MM.1S (cell line): ENCODE measurements around the gene SEPTIN2.

ENCODE experiments used
- DNase-seq: peaks from one replicate; pipeline ENCODE4 v3.0.0-alpha.2; 2015
- H2AFZ ChIP-seq: fragments of 300-600 bp; sonication (generic); 2 replicates; pipeline ENCODE4 v1.6.0; 2016; ENCODE audit warnings: antibody characterized with exemption, low read length
- H3F3A ChIP-seq: fragments of 300-600 bp; sonication (generic); 2 replicates; pipeline ENCODE4 v1.6.1; 2016; ENCODE audit warnings: mild to moderate bottlenecking, antibody characterized with exemption, low read length, moderate library complexity, mixed read lengths; ENCODE audit not compliant: insufficient read depth
- H3K27ac ChIP-seq: fragments of 300-600 bp; sonication (generic); 2 replicates; pipeline ENCODE4 v1.5.1; 2016; ENCODE audit warnings: mild to moderate bottlenecking, low read length
- H3K27me3 ChIP-seq: fragments of 300-600 bp; sonication (generic); replicated peaks from 2 replicates; pipeline ENCODE4 v1.6.0; 2016; ENCODE audit warnings: low read length; ENCODE audit not compliant: insufficient read depth
- H3K36me3 ChIP-seq: fragments of 300-600 bp; sonication (generic); replicated peaks from 2 replicates; pipeline ENCODE4 v1.6.1; 2016; ENCODE audit warnings: mild to moderate bottlenecking, low read length, mixed read lengths; ENCODE audit not compliant: insufficient read depth
- H3K4me1 ChIP-seq: fragments of 300-600 bp; sonication (generic); 2 replicates; pipeline ENCODE4 v1.6.1; 2016; ENCODE audit warnings: low read length, mixed read lengths
- H3K4me2 ChIP-seq: fragments of 300-600 bp; sonication (generic); 2 replicates; pipeline ENCODE4 v1.6.0; 2016; ENCODE audit warnings: low read depth, low read length
- H3K4me3 ChIP-seq: fragments of 300-600 bp; sonication (generic); 2 replicates; pipeline ENCODE4 v1.5.1; 2016; ENCODE audit warnings: low read length, mixed read lengths
- H3K79me2 ChIP-seq: fragments of 300-600 bp; sonication (generic); 2 replicates; pipeline ENCODE4 v1.6.1; 2016; ENCODE audit warnings: mixed run types, low read length, mixed read lengths
- H3K9ac ChIP-seq: fragments of 300-600 bp; sonication (generic); 2 replicates; pipeline ENCODE4 v1.6.1; 2016; ENCODE audit warnings: low read length, mixed read lengths
- H3K9me2 ChIP-seq: fragments of 300-600 bp; sonication (generic); replicated peaks from 2 replicates; pipeline ENCODE4 v1.6.1; 2016; ENCODE audit warnings: mild to moderate bottlenecking, low read length, mixed read lengths; ENCODE audit not compliant: insufficient read depth
- H3K9me3 ChIP-seq: fragments of 300-600 bp; sonication (generic); replicated peaks from 2 replicates; pipeline ENCODE4 v1.6.1; 2016; ENCODE audit warnings: mild to moderate bottlenecking, low read length, mixed read lengths; ENCODE audit not compliant: insufficient read depth
- H4K20me1 ChIP-seq: fragments of 300-600 bp; sonication (generic); 2 replicates; pipeline ENCODE4 v1.6.1; 2016; ENCODE audit warnings: mild to moderate bottlenecking, low read length, moderate library complexity, mixed read lengths; ENCODE audit not compliant: insufficient read depth
- CTCF ChIP-seq: fragments of 300-600 bp; sonication (generic); IDR thresholded peaks from 2 replicates; pipeline ENCODE4 v1.5.1; 2016; ENCODE audit warnings: antibody characterized with exemption, low read length, mixed read lengths
- EZH2 ChIP-seq: fragments of 300-600 bp; sonication (generic); optimal IDR thresholded peaks from 2 replicates; pipeline ENCODE3; 2017; ENCODE audit warnings: low read depth, mild to moderate bottlenecking, antibody characterized with exemption, low read length, mixed read lengths
- EZH2phosphoT487 ChIP-seq: fragments of 300-600 bp; sonication (generic); IDR thresholded peaks from 2 replicates; pipeline ENCODE4 v1.6.1; 2018; ENCODE audit warnings: antibody characterized with exemption, low read length

The SEPTIN2 gene

GRCh38 chr2:241352227-241352626 is 36.5 kb downstream of the SEPTIN2 start:
- Histone ChIP-seq H3K79me2 (peaks cover 10% of the 10 kb centered on the region), H3K4me1 (peaks cover 6% of the 10 kb centered on the region; the same call in 1 of the 2 replicates), H3K27me3 (no peaks in the 10 kb centered on the region), H4K20me1 (no peaks in the 10 kb centered on the region), H2AFZ (no peak overlapping the region), H3K4me3 (no peak overlapping the region), H3K36me3 (no peaks in the 10 kb centered on the region), H3K27ac (no peak overlapping the region), H3K9ac (no peak overlapping the region), H3F3A (peaks cover 10% of the 10 kb centered on the region), H3K9me3 (no peaks in the 10 kb centered on the region), H3K4me2 (no peak overlapping the region), H3K9me2 (no peaks in the 10 kb centered on the region)
- no peak for TF ChIP-seq EZH2phosphoT487
- TF ChIP-seq EZH2 = no peak
- no peak for TF ChIP-seq CTCF
- DNase-seq = no peak

DNA sequence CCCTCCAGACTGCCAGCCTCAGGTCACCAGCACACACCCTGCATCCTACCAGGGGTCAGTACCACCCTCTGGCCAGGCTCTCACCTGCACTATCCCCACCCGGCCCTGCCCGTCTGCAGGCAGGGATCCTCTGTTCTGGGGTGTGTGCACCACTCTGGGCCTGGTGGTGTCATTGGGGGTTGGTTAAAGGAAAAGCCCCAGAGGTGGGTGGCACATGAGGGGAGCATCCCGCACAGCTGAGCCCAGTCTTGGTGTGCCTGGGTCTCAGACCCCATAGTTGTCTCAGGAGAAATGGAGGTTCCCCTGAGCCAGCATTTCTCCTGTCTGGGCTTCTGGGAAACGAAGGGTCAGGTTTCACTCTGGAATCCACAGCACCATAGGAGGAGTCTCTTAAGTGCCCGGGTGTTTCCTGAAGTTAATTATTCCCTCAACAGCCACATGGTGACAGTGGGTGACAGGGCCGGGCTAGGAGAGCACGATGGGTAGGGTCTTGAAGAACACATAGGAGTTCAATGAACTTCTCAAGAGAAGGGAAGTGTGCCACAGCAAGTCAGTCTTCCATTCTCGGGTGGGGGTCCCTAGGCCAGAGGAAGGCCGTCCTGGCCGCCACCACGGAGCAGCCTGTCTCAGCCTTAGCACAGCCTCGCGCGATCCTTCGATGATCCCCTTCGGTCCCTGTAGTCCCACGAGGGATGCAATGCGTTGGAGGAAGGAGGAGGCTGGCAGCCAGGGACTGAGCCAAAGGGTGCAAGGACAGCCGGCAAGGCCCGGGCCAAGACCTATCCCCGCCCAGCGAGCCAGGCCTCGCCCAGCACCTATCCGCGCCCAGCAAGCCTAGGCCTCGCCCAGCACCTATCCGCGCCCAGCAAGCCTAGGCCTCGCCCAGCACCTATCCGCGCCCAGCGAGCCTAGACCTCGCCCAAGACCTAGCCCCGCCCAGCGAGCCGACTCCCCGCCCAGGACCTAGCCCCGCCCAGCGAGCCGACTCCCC is 39.2 kb downstream of the SEPTIN2 start:
- DNase-seq = peak; percentile 74
- H3K4me3 ChIP-seq = peak overlapping the region; percentile 40
- H3K79me2 ChIP-seq = peaks cover 38% of the 10 kb centered on the region
- no peaks in the 10 kb centered on the region for H3K9me3 ChIP-seq
- H2AFZ ChIP-seq = no peak overlapping the region; the same call in 1 of the 2 replicates
- no peak overlapping the region for H3K27ac ChIP-seq
- TF ChIP-seq EZH2phosphoT487 (no peak), CTCF (no peak), EZH2 (no peak)
- no peaks in the 10 kb centered on the region for H3K36me3 ChIP-seq
- no peaks in the 10 kb centered on the region for H3K9me2 ChIP-seq
- H3K4me2 ChIP-seq = peak overlapping the region; percentile 76
- H4K20me1 ChIP-seq = no peaks in the 10 kb centered on the region
- H3K27me3 ChIP-seq = no peaks in the 10 kb centered on the region
- H3F3A ChIP-seq = peaks cover 21% of the 10 kb centered on the region
- H3K9ac ChIP-seq = no peak overlapping the region
- H3K4me1 ChIP-seq = peaks cover 13% of the 10 kb centered on the region

DNA sequence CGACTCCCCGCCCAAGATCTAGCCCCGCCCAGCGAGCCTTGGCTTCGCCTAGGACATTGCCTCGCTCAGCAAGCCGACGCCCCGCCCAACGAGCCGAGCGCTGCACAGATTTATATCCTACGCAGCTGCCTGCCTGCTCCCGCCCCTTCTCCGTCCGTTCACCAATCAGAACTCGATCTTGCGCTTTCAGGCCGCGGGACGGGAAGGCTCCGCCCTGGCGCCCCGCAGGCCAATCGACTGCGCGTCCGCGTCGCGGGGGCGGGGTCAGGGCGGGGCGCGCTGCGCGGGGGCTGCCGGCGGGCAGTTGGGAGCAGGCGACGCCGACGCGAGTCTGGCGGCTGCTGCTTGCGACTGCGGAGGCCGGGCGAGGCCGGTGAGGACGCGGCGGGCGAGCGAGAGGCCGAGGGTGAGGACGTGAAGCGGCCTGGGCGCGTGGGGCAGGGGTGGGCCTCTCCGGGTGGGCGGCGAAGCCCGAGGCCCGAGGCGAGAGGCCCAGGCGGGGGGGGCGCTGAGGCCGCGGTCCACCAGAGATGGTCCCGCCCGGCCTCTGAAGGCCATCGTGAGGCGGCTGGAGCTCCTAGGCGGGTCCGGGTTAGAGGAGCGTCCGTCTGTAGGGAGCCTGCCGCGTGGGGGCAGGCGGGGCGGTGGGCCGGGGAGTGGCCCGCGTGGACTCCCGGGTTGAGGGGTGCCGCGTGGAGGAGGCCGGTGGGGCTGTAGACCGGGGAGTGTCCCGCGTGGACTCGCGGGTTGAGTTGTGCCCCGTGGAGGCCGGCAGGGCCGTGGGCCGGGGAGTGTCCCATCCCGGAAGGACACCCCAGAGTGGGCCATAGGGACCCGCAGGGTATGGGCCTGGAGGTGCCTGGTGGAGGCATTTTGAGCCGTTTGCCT is 40.5 kb downstream of the SEPTIN2 start, which contains the start of gene FARP2:
FARP2 (plus strand) TSS at position 303 of the 888 bp plus-strand sequence. CDS start 16,823 bp downstream, outside the sequence.
- H3K9ac ChIP-seq = peak within 1 kb of the TSS; percentile 90
- peak; percentile 98 for DNase-seq
- peak within 1 kb of the TSS; percentile 77; the same call in 1 of the 2 replicates for H3K27ac ChIP-seq
- H3K4me2 ChIP-seq = peak within 1 kb of the TSS; percentile 85
- H3K9me2 ChIP-seq = no peaks in the 10 kb centered on the region
- H3K27me3 ChIP-seq = no peaks in the 10 kb centered on the region
- peak within 1 kb of the TSS; percentile 90 for H3K4me3 ChIP-seq
- H3K79me2 ChIP-seq = peaks cover 50% of the 10 kb centered on the region
- H2AFZ ChIP-seq = no peak within 1 kb of the TSS; the same call in 1 of the 2 replicates
- peaks cover 3% of the 10 kb centered on the region; the same call in 1 of the 2 replicates for H4K20me1 ChIP-seq
- peaks cover 21% of the 10 kb centered on the region for H3F3A ChIP-seq
- H3K4me1 ChIP-seq = peaks cover 13% of the 10 kb centered on the region
- TF ChIP-seq EZH2 (no peak), CTCF (no peak), EZH2phosphoT487 (no peak)
- H3K9me3 ChIP-seq = no peaks in the 10 kb centered on the region
- no peaks in the 10 kb centered on the region for H3K36me3 ChIP-seq
